K562 (cell line): Measurements from ENCODE around the gene C1orf74. TPM values are rescaled to one million over a fixed set of nuclear protein-coding genes. Genes with fewer than 3 reads are reported as not detected.
A peak's percentile ranks its signal among the peaks of the same experiment; 100 is the strongest.

Experiments
- BCL6 ChIP-seq: fragments of 250-450 bp; sonication (Bioruptor Pico); IDR thresholded peaks from 2 replicates; pipeline ENCODE4 v1.4.0; 2020
- CHD4 ChIP-seq: fragments of 200-600 bp; sonication (generic); IDR thresholded peaks from 3 replicates; pipeline ENCODE4 v1.6.1; 2012; ENCODE audit warnings: low read depth, mild to moderate bottlenecking, mixed read lengths, low read length, inconsistent platforms; ENCODE audit not compliant: insufficient read depth, insufficient replicate concordance, poor library complexity, severe bottlenecking
- CREBBP ChIP-seq: IDR thresholded peaks from one replicate; pipeline ENCODE4 v1.6.1; 2012; ENCODE audit warnings: low read depth, mild to moderate bottlenecking, control low read depth, inconsistent platforms, low read length
- ELF1 ChIP-seq: fragments of 200-800 bp; sonication (Bioruptor generic); IDR thresholded peaks from 2 replicates; pipeline ENCODE4 v1.6.1; 2016; ENCODE audit warnings: missing genetic modification characterization, missing compliant biosample characterization
- FIP1L1 ChIP-seq: fragments of 200-400 bp; formaldehyde crosslinking; IDR thresholded peaks from 2 replicates; pipeline ENCODE4 v1.6.1; 2018; ENCODE audit warnings: mild to moderate bottlenecking, low read depth, low read length; ENCODE audit not compliant: poor library complexity, severe bottlenecking
- FOXK2 ChIP-seq, 2 experiments: fragments of 450-650 bp; IDR thresholded peaks in 1 of 2; conservative IDR thresholded peaks in 1 of 2; 2 replicates each; pipeline ENCODE4 v1.6.1; 2016; ENCODE audit warnings: low read depth in 2 of 2, mild to moderate bottlenecking in 1 of 2
- MECOM ChIP-seq: fragments of 250-450 bp; sonication (Bioruptor Pico); IDR thresholded peaks from 2 replicates; pipeline ENCODE4 v1.8.0; 2022; ENCODE audit warnings: inconsistent platforms
- NCOA2 ChIP-seq, 2 experiments: fragments of 450-650 bp; IDR thresholded peaks; 2 replicates each; pipeline ENCODE4 v1.6.1; 2018; ENCODE audit warnings: mild to moderate bottlenecking in 2 of 2, moderate library complexity in 1 of 2; ENCODE audit not compliant: partially characterized antibody in 2 of 2
- NFYB ChIP-seq: IDR thresholded peaks from 2 replicates; pipeline ENCODE4 v1.6.1; 2011; ENCODE audit warnings: mild to moderate bottlenecking, moderate library complexity; ENCODE audit not compliant: insufficient read length; ENCODE audit errors: extremely low read depth
- PRPF4 ChIP-seq: fragments of 200-400 bp; formaldehyde crosslinking; IDR thresholded peaks from one replicate; pipeline ENCODE4 v1.6.1; 2017; ENCODE audit warnings: low read length, low read depth, mild to moderate bottlenecking; ENCODE audit not compliant: insufficient read depth, poor library complexity, severe bottlenecking
- RBM14 ChIP-seq: fragments of 200-400 bp; formaldehyde crosslinking; IDR thresholded peaks from 2 replicates; pipeline ENCODE4 v1.6.1; 2018; ENCODE audit warnings: low read depth, mild to moderate bottlenecking, low read length, moderate library complexity, borderline replicate concordance; ENCODE audit not compliant: insufficient read depth
- RBM22 ChIP-seq: fragments of 200-400 bp; formaldehyde crosslinking; IDR thresholded peaks from 2 replicates; pipeline ENCODE4 v1.6.1; 2018; ENCODE audit warnings: low read length, low read depth; ENCODE audit not compliant: poor library complexity, severe bottlenecking
- RBM25 ChIP-seq: fragments of 200-400 bp; formaldehyde crosslinking; IDR thresholded peaks from 2 replicates; pipeline ENCODE4 v1.6.1; 2018; ENCODE audit warnings: low read length, low read depth, moderate library complexity; ENCODE audit not compliant: severe bottlenecking
- RNF2 ChIP-seq: sonication (generic); IDR thresholded peaks from 2 replicates; pipeline ENCODE4 v1.6.1; 2016
- TRIM24 ChIP-seq, 2 experiments: fragments of 450-650 bp; IDR thresholded peaks; 2 replicates each; pipeline ENCODE4 v1.6.1; 2016
- XRCC4 ChIP-seq: IDR thresholded peaks from one replicate; pipeline ENCODE4 v1.6.1; 2011; ENCODE audit not compliant: insufficient read depth, insufficient read length; ENCODE audit errors: extremely low read depth
- ZNF3 ChIP-seq: fragments of 250-450 bp; sonication (Bioruptor Pico); IDR thresholded peaks from 2 replicates; pipeline ENCODE4 v1.5.0; 2021; ENCODE audit warnings: mild to moderate bottlenecking, moderate library complexity
- ZNF41 ChIP-seq: fragments of 250-450 bp; sonication (Bioruptor Pico); conservative IDR thresholded peaks from 2 replicates; pipeline ENCODE4 v1.4.0; 2020; ENCODE audit warnings: mild to moderate bottlenecking
- ZNF584 ChIP-seq: fragments of 200-800 bp; sonication (Bioruptor generic); IDR thresholded peaks from 2 replicates; pipeline ENCODE4 v1.6.1; 2016; ENCODE audit warnings: low read depth, mild to moderate bottlenecking, missing genetic modification characterization, missing compliant biosample characterization
- polyA plus RNA-seq, 8 experiments: library from polyadenylated mRNA; depleted of rRNA in 4 of 8; stranded (reverse) in 5 of 8; unstranded in 3 of 8; fragments of >200 nt; fragmentation: Nextera tagmentation in 2 of 8; fragmentation: Illumina TruSeq in 1 of 8; extraction: Ambion mirVana in 2 of 8; extraction: Trizol in 1 of 8; gene quantifications; 2 replicates each; pipeline versions ENCODE4 v1.2.1 to v1.2.3, GENCODE V29; 2011 to 2014; ENCODE audit warnings: inconsistent platforms in 1 of 8, missing spikeins in 1 of 8
- total RNA-seq, 7 experiments: library from RNA; depleted of rRNA in 6 of 7; stranded (reverse); fragments of >200 nt in 6 of 7; fragmentation: Illumina TruSeq in 2 of 7; extraction: Trizol in 2 of 7; gene quantifications; 2 replicates each; pipeline versions ENCODE4 v1.2.1 to v1.2.3, GENCODE V29; 2011 to 2021; ENCODE audit warnings: low replicate concordance in 1 of 7
- TF ChIP-seq, protein P1 (sequence below): fragments of 450-650 bp; formaldehyde crosslinking; IDR thresholded peaks from 2 replicates; pipeline ENCODE4 v1.4.0; 2022; ENCODE audit warnings: missing genetic modification characterization
- TF ChIP-seq, protein P2 (sequence below): fragments of 450-650 bp; formaldehyde crosslinking; IDR thresholded peaks from 2 replicates; pipeline ENCODE4 v1.4.0; 2020; ENCODE audit warnings: mild to moderate bottlenecking
- TF ChIP-seq, protein P3 (sequence below): fragments of 450-650 bp; IDR thresholded peaks from 2 replicates; pipeline ENCODE4 v1.6.1; 2016; ENCODE audit warnings: borderline replicate concordance

C1orf74 gene
- total and polyA plus RNA-seq, 9 of the 15 experiments (the other 6 are each of a cell fraction or from before 2014, with no cell fraction given) = 4.0 to 7.6 (median 5.7) TPM

DNA sequence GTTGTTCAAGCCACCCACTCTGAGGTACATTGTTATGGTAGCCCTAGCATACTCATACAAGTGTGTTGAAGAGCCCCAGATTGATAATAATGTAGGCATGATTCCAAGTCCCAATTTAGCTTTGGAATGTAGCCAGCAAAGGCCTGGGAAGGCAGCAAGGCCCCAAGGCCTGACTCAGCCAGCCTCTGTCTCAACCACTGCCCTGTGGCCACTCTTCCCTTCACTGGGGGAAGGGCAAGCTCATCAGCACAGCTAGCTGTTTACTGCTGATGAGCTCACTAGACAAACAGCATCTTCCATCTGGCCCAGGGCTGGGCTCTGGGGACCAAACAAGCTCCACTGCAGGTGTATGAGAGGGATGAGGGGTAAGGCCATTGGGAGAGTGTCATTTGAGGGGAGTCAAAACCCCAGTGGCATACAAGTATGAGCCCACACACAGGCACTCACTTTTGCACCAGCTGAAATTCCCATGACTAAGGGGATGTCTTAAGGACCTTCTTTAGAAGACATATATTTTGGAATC, 23.8 kb upstream of the C1orf74 start (continued):
- no peak for TF ChIP-seq BCL6
- TF ChIP-seq ELF1 (tag) = no peak
- TF ChIP-seq, protein P1, sequence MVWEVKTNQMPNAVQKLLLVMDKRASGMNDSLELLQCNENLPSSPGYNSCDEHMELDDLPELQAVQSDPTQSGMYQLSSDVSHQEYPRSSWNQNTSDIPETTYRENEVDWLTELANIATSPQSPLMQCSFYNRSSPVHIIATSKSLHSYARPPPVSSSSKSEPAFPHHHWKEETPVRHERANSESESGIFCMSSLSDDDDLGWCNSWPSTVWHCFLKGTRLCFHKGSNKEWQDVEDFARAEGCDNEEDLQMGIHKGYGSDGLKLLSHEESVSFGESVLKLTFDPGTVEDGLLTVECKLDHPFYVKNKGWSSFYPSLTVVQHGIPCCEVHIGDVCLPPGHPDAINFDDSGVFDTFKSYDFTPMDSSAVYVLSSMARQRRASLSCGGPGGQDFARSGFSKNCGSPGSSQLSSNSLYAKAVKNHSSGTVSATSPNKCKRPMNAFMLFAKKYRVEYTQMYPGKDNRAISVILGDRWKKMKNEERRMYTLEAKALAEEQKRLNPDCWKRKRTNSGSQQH (CRISPR knock-in tag) = no peak
- TF ChIP-seq TRIM24 (IDR thresholded peaks at IDR 0.05) = peak in 1 of 2 experiments; percentile 38; a peak in 1 of 4 replicates
- TF ChIP-seq, protein P2, sequence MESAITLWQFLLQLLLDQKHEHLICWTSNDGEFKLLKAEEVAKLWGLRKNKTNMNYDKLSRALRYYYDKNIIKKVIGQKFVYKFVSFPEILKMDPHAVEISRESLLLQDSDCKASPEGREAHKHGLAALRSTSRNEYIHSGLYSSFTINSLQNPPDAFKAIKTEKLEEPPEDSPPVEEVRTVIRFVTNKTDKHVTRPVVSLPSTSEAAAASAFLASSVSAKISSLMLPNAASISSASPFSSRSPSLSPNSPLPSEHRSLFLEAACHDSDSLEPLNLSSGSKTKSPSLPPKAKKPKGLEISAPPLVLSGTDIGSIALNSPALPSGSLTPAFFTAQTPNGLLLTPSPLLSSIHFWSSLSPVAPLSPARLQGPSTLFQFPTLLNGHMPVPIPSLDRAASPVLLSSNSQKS (CRISPR knock-in tag) = no peak
- no peak for TF ChIP-seq FIP1L1
- TF ChIP-seq PRPF4 = no peak
- no peak for TF ChIP-seq CREBBP
- TF ChIP-seq MECOM (CRISPR knock-in tag) = no peak
- TF ChIP-seq NFYB = no peak
- peak; percentile 60; the same call in 1 of the 2 replicates for TF ChIP-seq ZNF41 (CRISPR knock-in tag)
- TF ChIP-seq RBM22 = no peak
- no peak for TF ChIP-seq ZNF3 (CRISPR knock-in tag)
- no peak for TF ChIP-seq XRCC4
- TF ChIP-seq NCOA2 (IDR thresholded peaks at IDR 0.05; ENCODE audit: partially characterized antibody in 2 of 2) = no peak
- no peak for TF ChIP-seq CHD4
- TF ChIP-seq RNF2 = peak; percentile 81; the same call in 1 of the 2 replicates
- no peak for TF ChIP-seq RBM14
- no peak for TF ChIP-seq ZNF584 (CRISPR knock-in tag)
- TF ChIP-seq FOXK2 (conservative IDR thresholded peaks at IDR 0.05 in 1 of 2, IDR thresholded peaks at IDR 0.05 in 1 of 2; ENCODE audit: low read depth in 2 of 2) = peak; percentile 51 to 77; a peak in 2 of 4 replicates
- no peak for TF ChIP-seq RBM25
- TF ChIP-seq, protein P3, sequence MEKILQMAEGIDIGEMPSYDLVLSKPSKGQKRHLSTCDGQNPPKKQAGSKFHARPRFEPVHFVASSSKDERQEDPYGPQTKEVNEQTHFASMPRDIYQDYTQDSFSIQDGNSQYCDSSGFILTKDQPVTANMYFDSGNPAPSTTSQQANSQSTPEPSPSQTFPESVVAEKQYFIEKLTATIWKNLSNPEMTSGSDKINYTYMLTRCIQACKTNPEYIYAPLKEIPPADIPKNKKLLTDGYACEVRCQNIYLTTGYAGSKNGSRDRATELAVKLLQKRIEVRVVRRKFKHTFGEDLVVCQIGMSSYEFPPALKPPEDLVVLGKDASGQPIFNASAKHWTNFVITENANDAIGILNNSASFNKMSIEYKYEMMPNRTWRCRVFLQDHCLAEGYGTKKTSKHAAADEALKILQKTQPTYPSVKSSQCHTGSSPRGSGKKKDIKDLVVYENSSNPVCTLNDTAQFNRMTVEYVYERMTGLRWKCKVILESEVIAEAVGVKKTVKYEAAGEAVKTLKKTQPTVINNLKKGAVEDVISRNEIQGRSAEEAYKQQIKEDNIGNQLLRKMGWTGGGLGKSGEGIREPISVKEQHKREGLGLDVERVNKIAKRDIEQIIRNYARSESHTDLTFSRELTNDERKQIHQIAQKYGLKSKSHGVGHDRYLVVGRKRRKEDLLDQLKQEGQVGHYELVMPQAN = no peak
